ENCODE measurements around the gene AREL1. TPM values are rescaled to one million over a fixed set of nuclear protein-coding genes. Genes with fewer than 3 reads are reported as not detected.

The AREL1 gene
- total and polyA plus RNA-seq, 7 donors: 4.8 to 20.2 (median 12.5) TPM

- Histone ChIP-seq H3K27me3 (peaks cover 0 to 37% (median 3%) of the 10 kb centered on the region in 3 donors), H3K27ac (peak overlapping the region; percentile 22 to 63 (median 40)), H3K4me3 (no peak overlapping the region), H3K36me3 (no peaks in the 10 kb centered on the region), H3K9me3 (no peaks in the 10 kb centered on the region), H3K4me1 (peaks cover 0 to 22% (median 10%) of the 10 kb centered on the region in 4 donors)
- intact Hi-C loops (cut with DNase I): no loop called here
- TF ChIP-seq POLR2AphosphoS5 (IDR thresholded peaks at IDR 0.05) (peak in 2 of 4 donors; percentile 24 to 39), EP300 (IDR thresholded peaks at IDR 0.05) (no peak)
- DNase-seq: peak; percentile 94
- WGBS, 2 donors: 70 to 71% methylated on average over 6 of the region's 6 CpGs
These were observed 93.2 kb downstream of the AREL1 start for GRCh38 chr14:74619672-74620131.

- no peaks in the 10 kb centered on the region for H3K9me3 ChIP-seq
- DNase-seq: no peak
- peaks cover 0 to 22% (median 10%) of the 10 kb centered on the region in 4 donors for H3K4me1 ChIP-seq
- no peaks in the 10 kb centered on the region for H3K36me3 ChIP-seq
- H3K4me3 ChIP-seq: no peak overlapping the region
- H3K27ac ChIP-seq: peak overlapping the region in 2 of 4 donors; percentile 42 to 63
- TF ChIP-seq CTCF (IDR thresholded peaks at IDR 0.05) (no peak), POLR2A (IDR thresholded peaks at IDR 0.05) (no peak), EP300 (IDR thresholded peaks at IDR 0.05) (no peak), POLR2AphosphoS5 (IDR thresholded peaks at IDR 0.05) (peak in 1 of 4 donors; percentile 24)
- peaks cover 0 to 50% (median 3%) of the 10 kb centered on the region in 3 donors for H3K27me3 ChIP-seq
- intact Hi-C loops (cut with DNase I): no loop called here
- WGBS, 2 donors: 39 to 40% methylated on average over 10 of the region's 10 CpGs
These were observed 94.6 kb downstream of the AREL1 start for GRCh38 chr14:74618078-74618952.

GRCh38 chr14:74616996-74617700, 95.7 kb downstream of the AREL1 start:
- no peak for DNase-seq
- intact Hi-C loops (cut with DNase I): no loop called here
- 92% methylated on average over 13 of the region's 13 CpGs for WGBS, 2 donors
- Histone ChIP-seq H3K27me3 (peaks cover 3 to 60% (median 3%) of the 10 kb centered on the region in 3 donors), H3K4me1 (peaks cover 0 to 30% (median 15%) of the 10 kb centered on the region in 4 donors), H3K36me3 (no peaks in the 10 kb centered on the region), H3K27ac (peak overlapping the region in 2 of 4 donors; percentile 12 to 34), H3K9me3 (no peaks in the 10 kb centered on the region), H3K4me3 (no peak overlapping the region)
- TF ChIP-seq POLR2AphosphoS5 (IDR thresholded peaks at IDR 0.05) (no peak), CTCF (IDR thresholded peaks at IDR 0.05) (no peak), EP300 (IDR thresholded peaks at IDR 0.05) (no peak)

GRCh38 chr14:74616507-74616906, 96.4 kb downstream of the AREL1 start:
- H3K27ac ChIP-seq: peak overlapping the region in 2 of 4 donors; percentile 12 to 34
- H3K9me3 ChIP-seq: no peaks in the 10 kb centered on the region
- DNase-seq: no peak
- peaks cover 0 to 36% (median 22%) of the 10 kb centered on the region in 4 donors for H3K4me1 ChIP-seq
- intact Hi-C loops (cut with DNase I): no loop called here
- TF ChIP-seq CTCF (IDR thresholded peaks at IDR 0.05) (no peak), EP300 (IDR thresholded peaks at IDR 0.05) (no peak)
- WGBS, 2 donors: 71 to 74% methylated on average over 4 of the region's 4 CpGs
- peaks cover 5 to 66% (median 9%) of the 10 kb centered on the region in 3 donors for H3K27me3 ChIP-seq
- H3K4me3 ChIP-seq: no peak overlapping the region
- H3K36me3 ChIP-seq: no peaks in the 10 kb centered on the region

GRCh38 chr14:74615735-74616134, 97.1 kb downstream of the AREL1 start:
- Histone ChIP-seq H3K9me3 (no peaks in the 10 kb centered on the region), H3K36me3 (no peaks in the 10 kb centered on the region), H3K4me3 (no peak overlapping the region), H3K27ac (no peak overlapping the region), H3K27me3 (peaks cover 7 to 74% (median 17%) of the 10 kb centered on the region in 3 donors), H3K4me1 (peaks cover 0 to 39% (median 24%) of the 10 kb centered on the region in 4 donors)
- WGBS, 2 donors: 94 to 95% methylated on average over 14 of the region's 14 CpGs
- DNase-seq: no peak
- intact Hi-C loops (cut with DNase I): no loop called here
- no peak for TF ChIP-seq POLR2A (IDR thresholded peaks at IDR 0.05)
- no peak for TF ChIP-seq POLR2AphosphoS5 (IDR thresholded peaks at IDR 0.05)
- TF ChIP-seq CTCF (IDR thresholded peaks at IDR 0.05): no peak
- no peak for TF ChIP-seq EP300 (IDR thresholded peaks at IDR 0.05)

Data from sigmoid colon (tissue), 7 donors.